DND-41 (cell line): ENCODE data around the gene NOC3L.

ENCODE experiments used
- CTCF ChIP-seq: IDR thresholded peaks from 2 replicates; pipeline ENCODE4 v1.5.1; 2012; ENCODE audit warnings: borderline replicate concordance, low read length, moderate library complexity, mild to moderate bottlenecking; ENCODE audit not compliant: poor library complexity, severe bottlenecking; ENCODE audit errors: extremely low read depth
- EZH2 ChIP-seq: IDR thresholded peaks from 3 replicates; pipeline ENCODE4 v1.6.1; 2012; ENCODE audit warnings: borderline replicate concordance, low read depth, mild to moderate bottlenecking, moderate library complexity, low read length, inconsistent platforms; ENCODE audit not compliant: severe bottlenecking

DNA sequence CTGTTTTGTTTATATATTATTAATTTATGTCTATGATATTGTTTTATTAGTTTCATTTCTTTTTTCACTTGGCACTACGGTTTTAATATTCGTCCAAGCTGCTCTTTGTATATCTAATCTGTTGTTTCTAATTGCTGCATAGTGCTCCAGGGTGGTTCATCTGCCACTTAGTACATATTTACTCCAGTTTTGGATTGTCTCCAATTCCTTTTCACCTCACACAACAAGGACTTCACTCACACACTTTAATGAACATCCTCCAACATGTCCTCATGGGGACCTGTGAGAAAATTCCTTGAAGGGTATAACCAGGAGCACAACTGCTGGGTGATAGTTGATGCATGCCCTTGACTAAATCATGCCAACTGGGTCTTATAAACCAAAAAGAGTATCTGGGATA is 14.1 kb upstream of the NOC3L start:
- TF ChIP-seq CTCF (no peak), EZH2 (no peak)
